Osteoblast (primary cell): ENCODE data around the gene ZNF184. TPM values are rescaled to one million over a fixed set of nuclear protein-coding genes. Genes with fewer than 3 reads are reported as not detected.

Experiments used
- DNase-seq: peaks from one replicate; pipeline ENCODE4 v3.0.0; 2011; ENCODE audit warnings: low spot score, mixed read lengths; ENCODE audit not compliant: insufficient read length; ENCODE audit errors: missing footprints
- H2AFZ ChIP-seq: 2 replicates; pipeline ENCODE4 v1.6.0; 2011; ENCODE audit warnings: mild to moderate bottlenecking, low read length
- H3K27ac ChIP-seq: 2 replicates; pipeline ENCODE4 v1.5.1; 2011; ENCODE audit warnings: mild to moderate bottlenecking, low read depth, low read length, moderate library complexity
- H3K27me3 ChIP-seq: 2 replicates; pipeline ENCODE4 v1.6.0; 2012; ENCODE audit warnings: mild to moderate bottlenecking, control low read depth, inconsistent platforms, low read length, moderate library complexity; ENCODE audit not compliant: insufficient read depth
- H3K36me3 ChIP-seq: 2 replicates; pipeline ENCODE4 v1.5.1; 2011; ENCODE audit warnings: mild to moderate bottlenecking, low read length, control low read depth, moderate library complexity; ENCODE audit not compliant: insufficient read depth
- H3K4me1 ChIP-seq: 2 replicates; pipeline ENCODE4 v1.5.1; 2011; ENCODE audit warnings: mild to moderate bottlenecking, low read length, control low read depth, moderate library complexity; ENCODE audit not compliant: insufficient read depth
- H3K4me2 ChIP-seq: 2 replicates; pipeline ENCODE4 v1.6.0; 2011; ENCODE audit warnings: mild to moderate bottlenecking, low read length; ENCODE audit not compliant: insufficient read depth
- H3K4me3 ChIP-seq: fragments of 200-600 bp; sonication (generic); 3 replicates; pipeline ENCODE4 v1.5.1; 2012; ENCODE audit warnings: mild to moderate bottlenecking, low read length, inconsistent platforms; ENCODE audit not compliant: insufficient read depth
- H3K79me2 ChIP-seq: 2 replicates; pipeline ENCODE4 v1.6.0; 2012; ENCODE audit warnings: mild to moderate bottlenecking, low read length, control low read depth, inconsistent platforms; ENCODE audit not compliant: insufficient read depth
- H3K9me3 ChIP-seq: 2 replicates; pipeline ENCODE4 v1.5.1; 2011; ENCODE audit warnings: low read depth, low read length, control low read depth
- H4K20me1 ChIP-seq: 2 replicates; pipeline ENCODE4 v1.6.0; 2012; ENCODE audit warnings: mild to moderate bottlenecking, low read length, control low read depth; ENCODE audit not compliant: insufficient read depth
- CTCF ChIP-seq: IDR thresholded peaks from 2 replicates; pipeline ENCODE4 v1.5.1; 2011; ENCODE audit warnings: mild to moderate bottlenecking, low read depth, low read length, moderate library complexity; ENCODE audit errors: extremely low read depth
- total RNA-seq: library from RNA; depleted of rRNA; stranded (reverse); fragments of >200 nt; gene quantifications from 2 replicates; pipeline ENCODE4 v1.2.3, GENCODE V29; 2012

Gene ZNF184
- total RNA-seq, 1 donor = 9.8 TPM

DNA sequence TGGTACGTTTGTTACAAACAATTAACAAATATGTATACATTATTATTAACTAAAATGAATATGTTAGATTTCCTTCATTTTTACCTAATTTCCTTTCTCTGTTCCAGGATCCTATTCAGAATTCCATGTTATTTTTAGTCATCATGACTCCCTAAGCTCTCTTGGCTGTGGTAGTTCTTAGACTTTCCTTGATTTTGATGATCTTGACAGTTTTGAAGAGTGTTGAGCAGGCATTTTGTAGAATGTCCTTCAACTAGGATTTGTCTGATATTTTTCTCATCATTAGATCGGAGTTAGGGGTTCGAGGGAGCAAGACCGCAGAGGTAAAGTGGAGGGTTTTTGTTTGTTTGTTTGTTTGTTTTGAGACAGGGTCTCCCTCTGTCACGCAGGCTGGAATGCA, 44.3 kb upstream of the ZNF184 start:
- no peak for TF ChIP-seq CTCF
- Histone ChIP-seq H3K79me2 (no peaks in the 10 kb centered on the region), H3K36me3 (no peaks in the 10 kb centered on the region)

DNA sequence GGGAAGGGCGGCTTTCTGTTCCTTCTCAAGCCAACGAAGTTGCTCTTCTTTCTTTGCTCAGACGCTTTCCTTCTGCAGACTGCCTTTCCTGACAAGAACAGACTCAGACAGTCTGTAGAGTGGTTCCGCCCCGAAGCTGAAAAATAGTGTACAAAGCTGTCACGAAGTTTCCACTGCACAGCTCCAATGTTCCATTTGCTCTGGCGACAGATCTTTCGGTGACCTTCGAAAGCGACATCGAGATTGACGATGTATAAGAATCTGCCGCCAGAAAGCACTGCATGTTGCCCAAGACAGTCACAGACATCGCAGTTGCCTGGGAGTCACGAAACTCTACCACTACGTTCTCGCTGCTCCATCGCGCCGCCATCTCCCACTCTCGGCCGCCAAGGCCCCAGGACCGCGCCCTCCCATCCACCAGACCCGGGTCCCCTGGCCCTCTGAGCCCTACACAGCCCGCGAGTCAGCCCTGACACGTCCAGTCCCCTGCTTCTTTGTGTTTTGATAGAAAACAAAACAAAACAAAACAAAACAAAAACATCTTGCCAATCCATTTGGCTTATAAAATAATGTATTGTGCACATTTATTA, 42.1 kb upstream of the ZNF184 start:
- Histone ChIP-seq H3K4me3 (peak overlapping the region; percentile 42), H3K4me2 (peak overlapping the region; percentile 49), H3K27ac (no peak overlapping the region), H3K79me2 (no peaks in the 10 kb centered on the region), H2AFZ (peak overlapping the region; percentile 71), H3K4me1 (peaks cover 9% of the 10 kb centered on the region), H4K20me1 (no peaks in the 10 kb centered on the region), H3K36me3 (no peaks in the 10 kb centered on the region), H3K9me3 (no peaks in the 10 kb centered on the region), H3K27me3 (peaks cover 37% of the 10 kb centered on the region)
- no peak for DNase-seq
- no peak for TF ChIP-seq CTCF

More for the DNA sequence above, 44.3 kb upstream of the ZNF184 start:
- H3K9me3 ChIP-seq = no peaks in the 10 kb centered on the region
- H2AFZ ChIP-seq = no peak overlapping the region
- H3K27ac ChIP-seq = no peak overlapping the region
- H3K27me3 ChIP-seq = peaks cover 37% of the 10 kb centered on the region
- peaks cover 9% of the 10 kb centered on the region for H3K4me1 ChIP-seq
- H4K20me1 ChIP-seq = no peaks in the 10 kb centered on the region
- H3K4me3 ChIP-seq = no peak overlapping the region
- no peak for DNase-seq
- no peak overlapping the region for H3K4me2 ChIP-seq

DNA sequence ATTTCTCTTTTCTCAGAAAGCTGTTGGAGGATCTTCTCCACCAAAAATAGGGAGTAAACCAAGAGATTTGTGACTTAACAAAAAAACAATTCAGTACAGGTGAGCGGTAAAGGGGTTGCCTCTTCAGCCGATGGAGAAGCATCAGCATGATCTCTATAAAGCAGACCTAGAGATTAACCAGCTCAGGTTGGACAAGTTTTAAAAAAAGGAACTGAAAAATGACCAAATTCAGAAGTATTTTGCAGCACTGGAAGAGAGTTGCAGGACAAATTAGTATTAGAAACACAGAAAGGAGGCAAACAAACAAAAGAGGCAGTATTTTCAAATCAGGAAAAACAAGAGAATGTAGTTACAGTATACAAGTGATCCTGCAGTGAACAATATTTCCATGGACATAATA, 39.6 kb upstream of the ZNF184 start:
- Histone ChIP-seq H3K4me3 (no peak overlapping the region), H3K27ac (no peak overlapping the region), H2AFZ (no peak overlapping the region), H3K36me3 (no peaks in the 10 kb centered on the region), H3K27me3 (peaks cover 37% of the 10 kb centered on the region), H3K4me1 (no peaks in the 10 kb centered on the region), H3K9me3 (no peaks in the 10 kb centered on the region), H4K20me1 (no peaks in the 10 kb centered on the region), H3K4me2 (no peak overlapping the region), H3K79me2 (no peaks in the 10 kb centered on the region)
- no peak for DNase-seq
- TF ChIP-seq CTCF = no peak

GRCh38 chr6:27507041-27507956, 34.4 kb upstream of the ZNF184 start:
- Histone ChIP-seq H3K27me3 (no peaks in the 10 kb centered on the region), H3K4me1 (peaks cover 7% of the 10 kb centered on the region), H3K36me3 (no peaks in the 10 kb centered on the region), H2AFZ (no peak overlapping the region), H3K79me2 (no peaks in the 10 kb centered on the region), H3K27ac (no peak overlapping the region), H3K9me3 (no peaks in the 10 kb centered on the region), H4K20me1 (no peaks in the 10 kb centered on the region), H3K4me2 (no peak overlapping the region), H3K4me3 (no peak overlapping the region)
- TF ChIP-seq CTCF = no peak
- no peak for DNase-seq
